WTC11 (cell line): Measurements from ENCODE around the gene RBPMS2.

ENCODE experiments used
- CREM ChIP-seq: sonication (generic); formaldehyde crosslinking; IDR thresholded peaks from 2 replicates; pipeline ENCODE4 v1.8.1; 2022; ENCODE audit warnings: mild to moderate bottlenecking, missing genetic modification reagents, moderate library complexity
- ELF4 ChIP-seq: sonication (generic); formaldehyde crosslinking; IDR thresholded peaks from 2 replicates; pipeline ENCODE4 v1.8.1; 2022; ENCODE audit warnings: low read depth, mild to moderate bottlenecking, moderate library complexity, missing genetic modification reagents
- NFYB ChIP-seq: sonication (generic); formaldehyde crosslinking; conservative IDR thresholded peaks from 2 replicates; pipeline ENCODE4 v1.8.0; 2022; ENCODE audit warnings: low read depth, missing genetic modification reagents
- NR2C2 ChIP-seq: sonication (generic); formaldehyde crosslinking; IDR thresholded peaks from 2 replicates; pipeline ENCODE4 v1.8.0; 2022; ENCODE audit warnings: mild to moderate bottlenecking, missing genetic modification reagents
- NR3C1 ChIP-seq: sonication (generic); formaldehyde crosslinking; conservative IDR thresholded peaks from 2 replicates; pipeline ENCODE4 v1.8.1; 2023; ENCODE audit warnings: low read depth, mild to moderate bottlenecking, missing genetic modification reagents
- SMAD3 ChIP-seq: sonication (generic); formaldehyde crosslinking; IDR thresholded peaks from 2 replicates; pipeline ENCODE4 v1.8.0; 2022; ENCODE audit warnings: missing genetic modification reagents, mild to moderate bottlenecking, borderline replicate concordance
- SP1 ChIP-seq: sonication (generic); formaldehyde crosslinking; conservative IDR thresholded peaks from 2 replicates; pipeline ENCODE4 v1.8.1; 2022; ENCODE audit warnings: missing genetic modification reagents
- ZNF121 ChIP-seq: sonication (generic); formaldehyde crosslinking; IDR thresholded peaks from 2 replicates; pipeline ENCODE4 v1.8.0; 2023; ENCODE audit warnings: missing genetic modification reagents
- TF ChIP-seq, protein P1 (sequence below): fragments of 200-600 bp; IDR thresholded peaks from 2 replicates; pipeline ENCODE4 v1.8.0; 2022; ENCODE audit warnings: antibody characterized with exemption
- TF ChIP-seq, protein P2 (sequence below): sonication (generic); formaldehyde crosslinking; IDR thresholded peaks from 2 replicates; pipeline ENCODE4 v1.8.0; 2022; ENCODE audit warnings: mild to moderate bottlenecking, missing genetic modification reagents
- TF ChIP-seq, protein P3 (sequence below): sonication (generic); formaldehyde crosslinking; IDR thresholded peaks from 2 replicates; pipeline ENCODE4 v1.8.1; 2023; ENCODE audit warnings: mild to moderate bottlenecking, missing genetic modification reagents, borderline replicate concordance

- no peak for TF ChIP-seq CREM (CRISPR knock-in tag)
- TF ChIP-seq, protein P1, sequence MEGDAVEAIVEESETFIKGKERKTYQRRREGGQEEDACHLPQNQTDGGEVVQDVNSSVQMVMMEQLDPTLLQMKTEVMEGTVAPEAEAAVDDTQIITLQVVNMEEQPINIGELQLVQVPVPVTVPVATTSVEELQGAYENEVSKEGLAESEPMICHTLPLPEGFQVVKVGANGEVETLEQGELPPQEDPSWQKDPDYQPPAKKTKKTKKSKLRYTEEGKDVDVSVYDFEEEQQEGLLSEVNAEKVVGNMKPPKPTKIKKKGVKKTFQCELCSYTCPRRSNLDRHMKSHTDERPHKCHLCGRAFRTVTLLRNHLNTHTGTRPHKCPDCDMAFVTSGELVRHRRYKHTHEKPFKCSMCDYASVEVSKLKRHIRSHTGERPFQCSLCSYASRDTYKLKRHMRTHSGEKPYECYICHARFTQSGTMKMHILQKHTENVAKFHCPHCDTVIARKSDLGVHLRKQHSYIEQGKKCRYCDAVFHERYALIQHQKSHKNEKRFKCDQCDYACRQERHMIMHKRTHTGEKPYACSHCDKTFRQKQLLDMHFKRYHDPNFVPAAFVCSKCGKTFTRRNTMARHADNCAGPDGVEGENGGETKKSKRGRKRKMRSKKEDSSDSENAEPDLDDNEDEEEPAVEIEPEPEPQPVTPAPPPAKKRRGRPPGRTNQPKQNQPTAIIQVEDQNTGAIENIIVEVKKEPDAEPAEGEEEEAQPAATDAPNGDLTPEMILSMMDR = no peak
- TF ChIP-seq SP1 (CRISPR knock-in tag) = no peak
- no peak for TF ChIP-seq ELF4 (CRISPR knock-in tag)
- no peak for TF ChIP-seq ZNF121
- no peak for TF ChIP-seq NR2C2 (CRISPR knock-in tag)
- TF ChIP-seq, protein P2, sequence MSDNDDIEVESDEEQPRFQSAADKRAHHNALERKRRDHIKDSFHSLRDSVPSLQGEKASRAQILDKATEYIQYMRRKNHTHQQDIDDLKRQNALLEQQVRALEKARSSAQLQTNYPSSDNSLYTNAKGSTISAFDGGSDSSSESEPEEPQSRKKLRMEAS = no peak
- no peak for TF ChIP-seq NR3C1 (CRISPR knock-in tag)
- TF ChIP-seq, protein P3, sequence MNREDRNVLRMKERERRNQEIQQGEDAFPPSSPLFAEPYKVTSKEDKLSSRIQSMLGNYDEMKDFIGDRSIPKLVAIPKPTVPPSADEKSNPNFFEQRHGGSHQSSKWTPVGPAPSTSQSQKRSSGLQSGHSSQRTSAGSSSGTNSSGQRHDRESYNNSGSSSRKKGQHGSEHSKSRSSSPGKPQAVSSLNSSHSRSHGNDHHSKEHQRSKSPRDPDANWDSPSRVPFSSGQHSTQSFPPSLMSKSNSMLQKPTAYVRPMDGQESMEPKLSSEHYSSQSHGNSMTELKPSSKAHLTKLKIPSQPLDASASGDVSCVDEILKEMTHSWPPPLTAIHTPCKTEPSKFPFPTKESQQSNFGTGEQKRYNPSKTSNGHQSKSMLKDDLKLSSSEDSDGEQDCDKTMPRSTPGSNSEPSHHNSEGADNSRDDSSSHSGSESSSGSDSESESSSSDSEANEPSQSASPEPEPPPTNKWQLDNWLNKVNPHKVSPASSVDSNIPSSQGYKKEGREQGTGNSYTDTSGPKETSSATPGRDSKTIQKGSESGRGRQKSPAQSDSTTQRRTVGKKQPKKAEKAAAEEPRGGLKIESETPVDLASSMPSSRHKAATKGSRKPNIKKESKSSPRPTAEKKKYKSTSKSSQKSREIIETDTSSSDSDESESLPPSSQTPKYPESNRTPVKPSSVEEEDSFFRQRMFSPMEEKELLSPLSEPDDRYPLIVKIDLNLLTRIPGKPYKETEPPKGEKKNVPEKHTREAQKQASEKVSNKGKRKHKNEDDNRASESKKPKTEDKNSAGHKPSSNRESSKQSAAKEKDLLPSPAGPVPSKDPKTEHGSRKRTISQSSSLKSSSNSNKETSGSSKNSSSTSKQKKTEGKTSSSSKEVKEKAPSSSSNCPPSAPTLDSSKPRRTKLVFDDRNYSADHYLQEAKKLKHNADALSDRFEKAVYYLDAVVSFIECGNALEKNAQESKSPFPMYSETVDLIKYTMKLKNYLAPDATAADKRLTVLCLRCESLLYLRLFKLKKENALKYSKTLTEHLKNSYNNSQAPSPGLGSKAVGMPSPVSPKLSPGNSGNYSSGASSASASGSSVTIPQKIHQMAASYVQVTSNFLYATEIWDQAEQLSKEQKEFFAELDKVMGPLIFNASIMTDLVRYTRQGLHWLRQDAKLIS (CRISPR knock-in tag) = no peak
- no peak for TF ChIP-seq SMAD3 (CRISPR knock-in tag)
- TF ChIP-seq NFYB (CRISPR knock-in tag) = no peak
These were observed 35.7 kb downstream of the RBPMS2 start for GRCh38 chr15:64739577-64740143.
